HG02885 (cell line): Measurements from ENCODE around the gene CPNE7.

Experiments used
- ATAC-seq: cut with Tn5 transposase; IDR thresholded peaks from one replicate; pipeline ENCODE4 v1.9.1; 2021; ENCODE audit warnings: mild to moderate bottlenecking; ENCODE audit not compliant: unreplicated experiment, poor library complexity

The CPNE7 gene

DNA sequence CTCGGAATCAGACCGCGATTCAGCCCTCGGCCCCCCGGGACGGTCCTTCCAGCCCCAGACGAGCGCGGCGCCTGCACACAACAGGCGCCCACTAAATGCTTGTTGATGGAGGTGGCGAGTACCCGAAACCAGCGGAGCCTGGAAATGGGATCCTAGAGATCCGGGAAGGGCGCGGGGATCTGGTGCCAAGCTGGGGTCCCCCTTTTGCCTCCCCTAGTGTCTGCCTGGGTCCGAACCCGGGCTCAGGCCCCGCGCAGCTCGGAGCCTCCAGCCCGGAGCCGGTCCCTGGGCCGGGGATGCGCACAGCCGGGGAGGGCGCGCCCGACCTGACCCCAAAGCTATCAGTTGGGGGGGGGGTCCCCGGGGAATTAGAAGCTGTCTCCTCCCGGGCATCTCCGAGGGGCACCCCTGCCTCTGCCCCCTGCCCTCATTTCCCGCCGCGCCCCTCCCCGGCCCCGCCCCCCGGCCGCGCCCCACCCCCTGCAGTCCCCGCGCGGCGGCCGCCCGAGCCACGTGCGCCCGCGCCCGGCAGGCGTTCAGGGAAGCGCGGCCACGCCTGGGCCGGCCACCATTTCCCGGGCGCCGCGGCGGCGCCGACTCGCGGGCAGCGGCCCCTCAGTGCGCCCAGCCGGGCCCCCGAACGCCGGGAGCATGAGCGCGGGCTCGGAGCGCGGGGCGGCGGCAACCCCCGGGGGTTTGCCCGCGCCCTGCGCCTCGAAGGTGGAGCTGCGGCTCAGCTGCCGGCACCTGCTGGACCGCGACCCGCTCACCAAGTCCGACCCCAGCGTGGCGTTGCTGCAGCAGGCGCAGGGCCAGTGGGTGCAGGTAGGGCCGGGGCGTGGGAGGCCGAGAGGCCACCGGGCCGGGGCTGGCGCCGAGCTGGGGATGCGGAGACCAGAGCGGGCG is at the start of gene CPNE7:
Gene CPNE7, plus strand, starts transcription at position 512 of the 906 bp plus-strand sequence. Its CDS starts 140 bp downstream, at position 652.
- ATAC-seq, result no peak

DNA sequence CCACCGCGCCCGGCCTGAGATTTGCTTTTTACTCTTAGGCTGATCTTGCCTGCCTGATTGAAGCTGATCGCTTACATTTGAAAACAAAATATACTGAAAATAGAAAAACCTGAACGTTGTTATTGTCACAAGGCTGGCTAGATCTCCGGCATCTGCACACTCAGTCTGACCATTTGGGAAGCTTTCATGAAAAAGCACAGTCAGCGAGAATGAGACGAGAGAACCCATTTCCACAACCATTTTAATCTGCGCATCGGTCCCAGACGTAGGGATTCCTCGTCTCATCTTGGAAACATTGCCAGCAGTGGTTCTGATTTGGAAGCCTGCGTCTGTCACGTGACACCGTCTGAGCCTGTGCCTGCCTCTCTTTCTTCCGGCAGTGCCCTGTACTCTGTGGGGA is 46.5 kb upstream of the CPNE7 start:
- ATAC-seq, result no peak

DNA sequence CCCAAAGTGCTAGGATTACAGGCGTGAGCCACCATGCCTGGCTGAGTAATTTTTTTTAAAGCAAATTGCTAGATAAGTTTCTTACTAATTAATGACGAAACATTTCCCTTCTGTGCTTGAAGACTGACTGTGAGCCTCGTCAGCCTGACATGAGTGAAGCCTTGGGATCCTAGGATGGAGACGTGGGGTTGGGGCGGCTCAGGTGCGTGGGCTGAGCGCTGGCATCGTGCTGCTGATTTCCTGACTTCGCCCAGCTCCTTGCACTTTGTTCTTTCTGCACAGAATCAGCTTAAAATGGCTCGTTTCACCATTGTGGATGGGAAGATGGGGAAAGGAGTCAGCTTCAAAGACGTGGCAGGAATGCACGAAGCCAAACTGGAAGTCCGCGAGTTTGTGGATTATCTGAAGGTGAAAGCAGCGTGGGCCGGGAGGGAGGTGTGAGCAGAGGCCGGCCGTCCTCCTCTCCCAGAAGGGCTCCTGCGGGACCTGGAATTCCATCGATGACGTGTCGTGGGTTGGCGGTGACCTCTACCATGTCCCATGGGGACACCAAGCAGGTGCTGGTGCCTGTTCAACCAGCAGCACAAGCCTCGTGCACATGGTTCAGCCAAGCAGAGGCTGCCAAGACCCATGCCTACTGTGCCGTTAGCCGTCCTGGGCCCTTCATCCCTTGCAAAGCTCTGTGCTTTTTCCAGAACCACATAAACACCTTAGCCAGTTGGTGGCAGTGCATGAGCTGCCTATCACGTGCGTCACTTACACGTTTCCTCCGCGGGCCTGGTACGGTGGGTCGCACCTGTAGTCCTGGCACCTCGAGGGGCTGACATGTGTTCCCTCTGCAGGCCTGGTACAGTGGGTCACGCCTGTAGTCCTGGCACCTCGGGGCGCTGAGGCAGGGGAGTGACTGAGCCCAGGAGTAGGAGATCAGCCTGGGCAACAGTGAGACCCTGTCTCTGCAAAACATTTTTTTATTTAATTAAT is 44.9 kb upstream of the CPNE7 start:
- ATAC-seq, result no peak

DNA sequence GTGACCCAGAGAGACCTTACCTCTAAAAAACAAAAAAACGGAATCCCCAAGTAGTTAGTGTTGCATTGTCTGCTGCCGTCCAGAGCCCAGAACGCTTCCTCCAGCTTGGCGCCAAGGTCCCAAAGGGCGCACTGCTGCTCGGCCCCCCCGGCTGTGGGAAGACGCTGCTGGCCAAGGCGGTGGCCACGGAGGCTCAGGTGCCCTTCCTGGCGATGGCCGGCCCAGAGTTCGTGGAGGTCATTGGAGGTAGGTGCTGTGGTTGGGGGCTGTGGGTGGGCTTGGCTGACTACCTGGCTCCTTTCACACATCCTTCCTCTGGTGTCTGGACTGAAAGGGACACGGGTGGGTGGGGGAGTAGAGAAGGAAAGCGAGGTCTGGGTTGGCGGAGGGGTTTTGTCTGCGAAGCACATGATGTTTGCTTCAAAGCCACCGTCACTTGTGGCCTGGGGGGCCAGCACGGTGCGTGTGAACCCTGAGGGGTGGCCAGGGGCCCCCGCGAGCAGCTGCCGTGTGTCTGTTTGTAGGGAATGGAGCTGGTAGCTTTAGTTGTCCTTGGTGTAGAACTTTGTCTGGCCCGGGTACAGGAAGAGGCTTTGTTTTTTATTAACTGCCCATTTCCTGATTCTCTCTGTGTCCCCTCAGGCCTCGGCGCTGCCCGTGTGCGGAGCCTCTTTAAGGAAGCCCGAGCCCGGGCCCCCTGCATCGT is 43.6 kb upstream of the CPNE7 start:
- ATAC-seq, result no peak

DNA sequence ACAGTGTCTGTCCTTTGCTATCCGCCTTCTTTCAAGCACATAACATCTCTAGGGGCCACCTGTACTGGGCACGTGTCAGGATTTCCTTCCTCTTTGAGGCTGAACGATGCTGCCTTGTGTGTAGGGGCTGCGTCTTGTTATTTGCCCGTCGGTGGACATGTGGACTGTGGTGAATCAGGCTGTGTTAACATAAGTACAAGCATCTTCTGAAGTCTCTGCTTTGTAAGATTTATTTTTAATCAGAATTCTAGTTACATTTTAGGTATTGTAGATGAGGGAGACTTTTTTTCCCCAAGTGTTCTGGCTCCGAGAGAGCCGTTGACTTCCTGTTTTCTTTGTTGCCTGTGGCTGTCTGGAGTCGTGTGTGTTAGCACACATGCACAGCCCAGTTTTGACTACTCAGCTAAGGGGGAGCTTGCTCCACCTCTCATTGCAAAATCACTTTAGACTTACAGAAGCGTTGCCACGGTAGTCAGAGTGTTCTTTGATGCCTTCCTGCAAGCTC is 41.3 kb upstream of the CPNE7 start:
- no peak for ATAC-seq

DNA sequence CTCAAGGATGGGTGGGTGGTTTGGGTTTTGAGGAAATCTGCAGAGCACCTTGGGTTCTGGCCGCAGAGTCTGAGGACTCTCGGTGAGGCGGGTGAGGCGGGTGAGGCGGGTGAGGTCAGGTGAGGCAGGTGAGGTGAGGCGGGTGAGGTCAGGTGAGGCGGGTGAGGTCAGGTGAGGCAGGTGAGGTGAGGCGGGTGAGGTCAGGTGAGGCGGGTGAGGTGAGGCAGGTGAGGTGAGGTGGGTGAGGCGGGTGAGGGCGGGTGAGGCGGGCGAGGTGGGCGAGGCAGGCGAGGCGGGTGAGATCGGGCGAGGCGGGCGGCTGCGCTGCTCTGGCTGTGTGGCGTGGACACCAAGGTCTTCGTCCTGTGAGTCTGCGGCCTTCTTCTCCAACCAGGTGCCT is 39.2 kb upstream of the CPNE7 start:
- no peak for ATAC-seq

DNA sequence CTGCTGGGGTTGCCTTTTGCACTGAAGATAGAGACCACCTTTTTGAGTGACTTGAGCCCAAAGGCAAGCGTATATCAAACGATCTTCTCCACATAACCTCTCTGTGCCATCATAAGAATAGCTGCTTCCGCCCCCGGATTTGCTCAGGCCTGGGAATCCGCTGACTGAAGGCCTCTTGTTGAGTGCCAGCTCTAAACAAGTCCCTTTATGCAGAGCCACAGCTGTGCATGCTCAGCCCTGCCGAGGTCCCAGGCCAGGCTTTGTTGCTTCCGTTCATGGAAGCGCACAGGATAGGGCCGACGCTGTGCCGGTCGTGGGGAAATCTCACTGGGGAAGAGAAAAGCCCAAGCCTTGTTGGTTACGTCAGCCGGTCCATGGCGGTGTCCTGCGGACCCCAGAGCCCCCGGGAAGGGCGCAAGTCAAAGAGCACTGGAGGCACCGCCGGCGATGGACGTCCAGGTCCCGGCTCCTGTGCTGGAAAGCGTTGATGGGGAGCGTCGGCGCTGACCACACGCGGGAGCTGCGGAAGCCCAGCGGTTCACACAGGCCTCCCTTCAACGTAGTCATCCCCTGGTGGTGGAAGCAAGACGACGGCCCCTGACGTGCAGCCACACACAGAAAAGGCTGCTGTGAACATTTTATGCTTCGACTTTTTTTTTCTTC is 38.5 kb upstream of the CPNE7 start:
- ATAC-seq, result no peak

DNA sequence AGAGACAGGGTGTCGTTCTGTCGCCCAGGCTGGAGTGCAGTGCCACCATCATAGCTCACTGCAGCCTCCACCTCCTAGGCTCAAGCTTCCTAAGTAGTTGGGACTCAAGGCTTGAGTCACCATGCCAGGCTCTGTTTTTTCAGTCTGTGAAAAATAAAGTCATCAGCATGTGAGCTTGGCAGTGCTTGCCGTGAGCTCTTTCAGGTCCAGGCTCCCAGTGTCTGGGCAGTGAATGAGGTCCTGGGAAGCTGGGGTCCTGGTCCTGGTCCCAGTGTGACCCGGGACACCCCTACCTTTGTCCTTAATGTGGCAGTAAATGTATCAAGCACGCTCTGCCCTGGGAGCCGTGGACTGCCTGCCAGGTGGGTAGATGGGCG is 38.0 kb upstream of the CPNE7 start:
- ATAC-seq, result no peak

DNA sequence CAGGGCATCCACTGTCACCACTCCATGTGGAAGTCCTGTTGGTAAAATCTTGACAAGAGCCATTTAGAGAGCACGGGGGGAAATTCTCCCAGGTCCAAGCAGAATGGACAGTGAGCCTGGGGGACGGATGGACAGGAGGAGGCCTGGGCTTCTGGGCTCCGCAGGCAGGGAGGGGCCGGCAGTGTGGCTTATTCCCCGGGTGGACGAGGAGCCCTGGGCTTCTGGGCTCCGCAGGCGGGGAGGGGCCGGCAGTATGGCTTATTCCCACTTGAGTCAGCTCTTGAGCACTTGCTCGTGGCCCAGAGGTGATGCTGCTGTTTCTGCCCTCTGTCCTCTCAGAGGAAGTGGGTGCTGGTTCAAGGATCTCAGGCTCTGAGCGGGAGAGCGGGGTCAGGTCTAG is 37.3 kb upstream of the CPNE7 start:
- no peak for ATAC-seq

DNA sequence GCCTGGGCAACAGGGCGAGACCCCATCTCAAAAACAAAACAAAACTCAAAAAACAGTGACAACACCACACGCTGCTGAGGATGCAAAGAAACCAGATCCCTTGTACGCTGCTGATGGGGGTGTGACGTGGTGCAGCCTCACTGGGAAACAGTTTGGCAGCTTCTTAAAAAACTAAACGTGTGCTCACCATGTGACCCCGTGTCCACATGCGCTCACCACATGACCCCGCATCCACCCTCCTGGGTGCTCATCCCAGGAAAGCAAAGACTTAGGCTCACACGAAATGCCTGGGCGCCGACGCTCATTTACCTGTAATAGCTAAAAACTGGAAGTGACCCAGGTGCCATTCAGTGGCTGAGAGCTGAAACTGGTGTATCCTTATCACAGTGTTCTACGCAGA is 35.0 kb upstream of the CPNE7 start:
- no peak for ATAC-seq

DNA sequence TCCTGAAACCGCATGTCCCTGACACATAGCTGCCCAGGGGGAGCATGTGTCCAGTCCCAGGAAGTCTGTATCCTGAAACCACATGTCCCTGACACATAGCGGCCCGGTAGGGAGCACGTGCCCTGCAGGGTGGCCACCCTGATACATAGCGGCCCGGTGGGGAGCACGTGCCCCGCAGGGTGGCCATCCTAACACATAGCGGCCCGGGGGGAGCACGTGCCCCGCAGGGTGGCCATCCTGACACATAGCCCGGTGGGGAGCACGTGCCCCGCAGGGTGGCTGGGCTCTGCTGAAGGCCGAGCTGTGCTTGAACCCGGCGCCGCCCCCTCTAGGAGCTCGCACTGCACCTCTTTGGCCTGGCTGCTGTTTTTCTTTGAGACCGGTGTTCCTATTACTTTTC is 33.8 kb upstream of the CPNE7 start:
- ATAC-seq, result no peak

DNA sequence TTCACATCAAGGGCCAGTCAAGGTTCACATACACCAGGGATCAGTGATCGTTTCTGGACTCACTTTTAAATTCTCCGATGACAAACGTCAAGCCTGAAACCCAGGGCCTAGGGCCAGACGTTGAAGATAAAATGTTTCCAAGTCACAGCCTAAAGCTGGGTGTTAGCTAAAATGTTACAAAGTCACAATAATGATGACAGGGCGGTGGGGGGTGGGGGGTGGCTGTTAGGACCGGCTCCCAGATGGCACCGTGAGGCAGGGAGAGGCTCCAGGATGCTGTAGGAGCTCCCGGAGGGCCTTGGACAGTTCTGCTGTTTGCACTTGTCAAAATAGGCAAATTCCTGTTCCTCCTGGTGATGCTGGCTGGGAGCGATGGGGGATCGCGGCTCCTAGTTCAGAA is 31.4 kb upstream of the CPNE7 start:
- ATAC-seq, result no peak

DNA sequence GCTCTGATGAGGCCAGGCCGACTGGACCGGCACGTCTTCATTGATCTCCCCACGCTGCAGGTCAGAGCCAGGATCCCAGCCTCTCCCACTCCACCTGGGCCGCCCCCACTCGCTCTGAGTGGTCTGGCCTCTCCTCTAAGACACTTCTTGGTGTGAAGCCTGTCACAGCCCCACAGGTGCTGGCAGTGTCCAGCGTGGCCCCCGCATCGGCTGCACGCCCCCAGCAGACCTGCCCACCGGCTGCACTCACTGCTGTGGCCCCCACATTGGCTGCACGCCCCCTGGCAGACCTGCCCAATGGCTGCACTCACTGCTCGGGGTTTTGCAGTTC is 30.9 kb upstream of the CPNE7 start:
- no peak for ATAC-seq

DNA sequence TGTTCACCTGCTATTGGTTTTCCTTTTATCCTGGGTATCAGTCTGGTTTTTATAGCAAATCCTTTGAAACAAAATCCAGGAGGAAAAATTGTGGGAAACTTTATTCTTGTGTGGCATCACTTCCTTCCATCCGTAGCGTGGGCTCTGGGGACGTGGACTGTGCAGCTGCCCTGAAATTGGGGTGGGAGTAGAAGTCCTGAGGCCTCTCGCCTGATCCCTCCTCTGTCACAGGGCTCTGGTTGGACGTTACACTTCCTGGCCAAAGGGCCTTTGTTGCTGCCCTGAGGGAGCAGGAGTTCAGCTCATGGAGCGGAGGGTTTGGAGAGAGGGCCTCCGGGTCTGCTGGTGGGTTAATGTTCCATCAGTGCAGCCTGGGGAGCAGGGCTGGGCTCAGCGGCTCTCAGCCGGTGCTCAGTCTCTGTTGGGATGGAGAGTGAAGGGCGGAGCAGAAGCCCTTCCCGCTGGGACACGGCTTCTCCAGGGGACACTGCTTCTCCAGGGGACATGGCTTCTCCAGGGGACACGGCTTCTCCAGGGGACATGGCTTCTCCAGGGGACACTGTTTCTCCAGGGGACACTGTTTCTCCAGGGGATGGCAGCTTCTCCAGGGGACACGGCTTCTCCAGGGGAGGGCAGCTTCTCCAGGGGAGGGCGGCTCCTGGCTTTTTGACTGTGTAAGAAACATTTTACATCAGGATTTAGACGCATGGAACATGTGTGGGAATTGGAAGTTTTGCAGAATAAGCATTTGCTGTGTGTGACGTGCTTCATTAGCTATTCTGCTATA is 30.3 kb upstream of the CPNE7 start:
- ATAC-seq, result no peak

DNA sequence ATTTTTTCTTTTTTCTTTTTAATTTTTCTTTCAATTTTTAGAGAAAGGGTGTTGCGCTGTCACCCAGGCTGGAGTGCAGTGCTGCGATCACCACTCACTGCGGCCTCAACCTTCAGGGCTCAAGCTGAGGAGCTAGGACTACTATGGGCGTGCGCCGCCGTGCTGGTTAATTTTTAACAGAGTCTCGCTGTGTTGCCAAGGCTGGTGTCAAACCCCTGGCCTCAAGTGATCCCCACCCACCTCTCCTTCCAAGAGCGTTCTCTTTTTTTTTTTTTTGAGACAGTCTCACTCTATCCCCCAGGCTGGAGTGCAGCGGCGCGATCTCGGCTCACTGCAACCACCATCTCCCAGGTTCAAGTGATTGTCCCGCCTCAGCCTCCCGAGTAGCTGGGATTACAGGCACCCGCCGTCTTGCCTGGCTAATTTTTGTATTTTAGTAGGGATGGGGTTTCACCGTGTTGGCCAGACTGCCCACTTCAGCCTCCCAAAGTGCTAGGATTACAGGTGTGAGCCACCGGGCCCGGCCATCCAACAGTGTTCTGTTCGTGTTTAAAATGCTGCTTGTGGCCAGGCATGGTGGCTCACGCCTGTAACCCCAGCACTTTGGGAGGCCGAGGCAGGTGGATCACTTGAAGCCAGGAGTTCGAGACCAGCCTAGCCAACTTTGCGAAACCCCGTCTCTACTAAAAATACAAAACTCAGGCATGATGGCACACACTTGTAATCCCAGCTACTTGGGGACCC is 29.6 kb upstream of the CPNE7 start:
- no peak for ATAC-seq

DNA sequence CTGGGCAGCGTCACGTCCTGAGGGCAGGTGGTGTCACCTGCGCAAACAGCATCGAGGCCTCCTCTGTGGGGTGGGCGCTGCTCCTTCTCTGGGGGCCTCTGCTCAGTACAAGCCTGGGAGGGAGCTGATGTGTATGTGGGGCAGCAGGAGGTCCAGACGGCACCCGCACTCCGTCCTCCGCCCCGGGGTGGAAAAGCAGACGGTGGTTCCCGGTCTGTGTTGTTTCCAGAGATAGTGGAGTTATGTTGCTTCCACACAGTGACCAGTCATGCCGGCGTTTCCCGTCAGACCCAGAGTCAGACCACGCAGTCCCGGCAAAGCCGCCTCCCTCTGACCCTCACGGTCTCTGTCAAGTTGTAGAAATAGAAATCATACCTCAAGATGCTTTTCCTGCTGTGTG is 28.8 kb upstream of the CPNE7 start:
- ATAC-seq, result no peak

DNA sequence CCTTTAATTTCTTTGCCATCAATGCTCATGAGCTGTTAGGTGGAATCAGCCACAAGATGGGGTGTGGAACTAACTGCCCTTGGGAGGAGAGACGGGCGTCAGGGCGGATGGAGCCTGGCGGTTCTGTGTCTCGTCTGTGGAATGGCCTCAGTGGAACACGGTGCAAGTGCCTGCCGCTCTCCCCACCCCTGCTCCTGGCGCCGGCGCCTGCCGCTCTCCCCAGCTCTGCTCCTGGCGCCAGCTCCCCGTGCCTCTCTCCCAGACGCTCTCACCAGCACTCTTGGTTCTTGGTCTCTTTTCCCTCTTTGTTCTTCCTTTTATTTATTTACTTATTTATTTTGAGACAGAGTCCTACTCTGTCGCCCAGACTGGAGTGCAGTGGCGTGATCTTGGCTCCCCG is 28.3 kb upstream of the CPNE7 start:
- ATAC-seq, result no peak

DNA sequence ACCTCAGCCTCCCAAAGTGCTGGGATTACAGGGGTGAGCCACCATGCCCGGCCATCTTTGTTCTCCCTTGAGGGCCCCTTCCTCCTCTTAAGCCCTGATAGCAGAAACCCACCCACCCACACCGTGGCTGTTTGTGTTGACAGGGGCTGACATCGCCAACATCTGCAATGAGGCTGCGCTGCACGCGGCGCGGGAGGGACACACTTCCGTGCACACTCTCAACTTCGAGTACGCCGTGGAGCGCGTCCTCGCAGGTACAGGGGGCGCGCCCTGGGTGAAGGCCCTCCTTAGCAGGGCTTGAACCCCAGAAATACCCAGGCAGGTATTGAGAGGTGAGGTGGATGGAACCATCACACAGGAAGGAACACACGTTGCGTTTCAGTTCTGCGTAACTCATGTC is 27.7 kb upstream of the CPNE7 start:
- no peak for ATAC-seq
